Measurements from ENCODE around the gene NFYB.
"Not testable (repeated sequence)": the region's sequence is repeated elsewhere in the genome, so short reads cannot be mapped to it uniquely, and the experiment has no call there.

Gene NFYB

GRCh38 chr12:104168596-104168995, 30.6 kb upstream of the NFYB start:
- H3K4me3 ChIP-seq (ENCODE audit: control insufficient read depth, low read depth, low read length) = no peak overlapping the region
- DNase-seq (ENCODE audit: low read depth) = no peak
- TF ChIP-seq CTCF (conservative IDR thresholded peaks at IDR 0.05; ENCODE audit: control insufficient read depth, insufficient read depth, low read depth, low read length) = no peak

DNA sequence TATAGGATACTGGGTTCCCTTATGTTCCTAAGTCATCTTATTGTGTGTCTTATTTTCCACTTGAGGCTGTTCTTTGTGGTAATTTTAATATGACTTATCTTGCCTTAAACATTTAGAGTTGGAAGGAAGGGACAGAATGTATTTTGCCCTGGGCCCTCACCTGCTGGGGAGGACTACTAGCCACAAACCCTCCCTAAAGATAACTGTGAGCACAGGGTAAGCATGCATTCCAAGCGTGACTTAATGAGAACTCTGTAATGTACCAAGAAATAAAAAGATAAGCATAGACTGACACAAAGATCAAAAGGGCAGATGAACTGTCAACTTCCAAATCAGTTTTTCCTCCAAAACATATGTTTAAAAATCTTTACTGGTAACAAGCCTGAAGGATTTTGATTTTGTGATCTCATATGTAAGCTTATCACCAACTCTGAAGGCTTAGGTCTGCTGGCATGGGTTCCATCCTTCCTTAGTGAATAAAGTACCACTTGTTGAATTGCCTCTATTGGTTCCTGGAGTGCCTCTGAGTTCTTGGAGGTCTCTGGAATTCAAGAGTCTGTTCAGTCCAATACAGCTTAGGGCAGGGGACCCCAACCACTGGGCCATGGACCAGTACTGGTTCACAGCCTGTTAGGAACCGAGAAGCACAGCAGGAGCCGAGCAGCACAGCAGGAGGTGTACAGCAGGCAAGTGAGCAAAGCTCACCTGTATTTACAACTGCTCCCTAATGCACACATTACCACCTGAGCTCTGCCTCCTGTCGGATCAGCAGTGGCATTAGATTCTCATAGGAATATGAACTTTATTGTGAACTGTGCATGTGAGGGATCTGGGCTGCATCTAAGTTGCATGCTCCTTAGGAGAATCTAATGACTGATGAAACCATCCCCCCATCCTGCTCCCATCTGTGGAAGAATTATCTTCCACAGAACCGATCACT, 29.8 kb upstream of the NFYB start:
- TF ChIP-seq CTCF (conservative IDR thresholded peaks at IDR 0.05; ENCODE audit: control insufficient read depth, insufficient read depth, low read depth, low read length) = no peak
- H3K4me3 ChIP-seq (ENCODE audit: control insufficient read depth, low read depth, low read length) = no peak overlapping the region
- no peak for DNase-seq (ENCODE audit: low read depth)

- H3K4me3 ChIP-seq (ENCODE audit: control insufficient read depth, low read depth, low read length) = no peak overlapping the region
- DNase-seq (ENCODE audit: low read depth) = no peak
Measured at GRCh38 chr12:104166465-104166864, 28.5 kb upstream of the NFYB start.

DNA sequence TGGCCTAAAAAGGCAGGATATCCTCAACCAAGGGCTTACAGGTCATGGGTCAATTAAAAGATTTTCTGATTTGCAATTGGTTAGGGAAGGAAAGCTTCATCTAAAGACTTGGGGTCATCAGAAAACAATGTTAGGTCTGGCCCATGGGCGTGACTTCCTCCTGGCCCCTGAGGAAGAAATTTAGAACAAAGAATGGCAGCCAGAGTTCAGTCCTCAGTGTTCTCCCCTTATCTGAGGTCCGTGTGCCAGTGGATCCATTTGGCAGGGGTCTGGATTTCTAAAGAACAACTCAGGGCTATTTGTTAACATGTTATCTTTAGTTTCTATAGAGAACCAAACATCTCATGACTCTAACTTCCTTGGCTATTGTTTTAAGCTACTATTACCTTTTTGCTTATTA, 27.8 kb upstream of the NFYB start:
- H3K4me3 ChIP-seq (ENCODE audit: control insufficient read depth, low read depth, low read length) = no peak overlapping the region
- TF ChIP-seq CTCF (conservative IDR thresholded peaks at IDR 0.05; ENCODE audit: control insufficient read depth, insufficient read depth, low read depth, low read length) = no peak
- no peak for DNase-seq (ENCODE audit: low read depth)

More at GRCh38 chr12:104166465-104166864, 28.5 kb upstream of the NFYB start:
- no peak for TF ChIP-seq CTCF (conservative IDR thresholded peaks at IDR 0.05; ENCODE audit: control insufficient read depth, insufficient read depth, low read depth, low read length)

GRCh38 chr12:104164634-104165033, 26.6 kb upstream of the NFYB start:
- no peak overlapping the region for H3K4me3 ChIP-seq (ENCODE audit: control insufficient read depth, low read depth, low read length)
- no peak for TF ChIP-seq CTCF (conservative IDR thresholded peaks at IDR 0.05; ENCODE audit: control insufficient read depth, insufficient read depth, low read depth, low read length)
- DNase-seq (ENCODE audit: low read depth) = no peak

DNA sequence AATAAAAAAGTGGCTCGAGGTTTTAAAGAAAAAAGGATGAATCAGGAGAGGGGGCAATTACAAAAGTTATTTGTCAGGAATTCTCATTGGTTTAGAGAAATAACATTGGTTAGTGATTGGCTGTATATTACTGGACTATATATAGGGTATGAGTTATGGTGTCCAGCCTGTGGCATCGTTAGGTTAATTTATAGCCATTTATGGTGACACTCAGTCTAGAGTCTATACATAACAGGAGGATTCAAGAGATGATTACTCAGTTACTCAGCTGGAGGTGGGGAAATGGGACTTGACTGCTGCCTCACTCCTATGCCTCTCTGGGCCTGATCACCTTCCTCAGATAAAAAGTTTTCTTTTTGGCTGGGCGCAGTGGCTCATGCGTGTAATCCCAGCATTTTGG, 25.6 kb upstream of the NFYB start:
- no peak overlapping the region for H3K4me3 ChIP-seq (ENCODE audit: control insufficient read depth, low read depth, low read length)
- TF ChIP-seq CTCF (conservative IDR thresholded peaks at IDR 0.05; ENCODE audit: control insufficient read depth, insufficient read depth, low read depth, low read length) = no peak
- DNase-seq (ENCODE audit: low read depth) = no peak

DNA sequence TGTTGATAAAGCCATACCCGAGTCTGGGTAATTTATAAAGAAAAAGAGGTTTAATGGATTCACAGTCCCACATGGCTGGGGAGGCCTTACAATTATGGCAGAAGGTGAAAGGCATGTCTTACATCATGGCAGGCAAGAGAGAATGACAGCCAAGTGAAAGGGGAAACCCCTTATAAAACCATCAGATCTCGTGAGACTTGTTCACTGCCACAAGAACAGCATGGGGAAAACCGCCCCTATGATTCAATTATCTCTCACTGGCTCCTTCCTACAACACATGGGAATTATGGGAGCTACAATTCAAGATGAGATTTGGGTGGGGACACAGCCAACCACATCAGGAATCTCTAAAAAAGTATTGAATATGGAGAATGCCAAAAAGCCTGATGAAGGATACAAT, 25.0 kb upstream of the NFYB start:
- not testable (repeated sequence) for H3K4me3 ChIP-seq (ENCODE audit: control insufficient read depth, low read depth, low read length); DNase-seq (ENCODE audit: low read depth)

Data from fibroblast of mammary gland (primary cell).